OCI-LY1 (cell line): ENCODE measurements around the gene RAPGEF6.

ENCODE experiments used
- H2AFZ ChIP-seq: fragments of 200-600 bp; sonication (generic), shearing (Covaris generic); 2 replicates; pipeline ENCODE4 v1.6.0; 2014; ENCODE audit warnings: antibody characterized with exemption, mild to moderate bottlenecking, low read length
- H3F3A ChIP-seq: fragments of 200-600 bp; sonication (generic), shearing (Covaris generic); 2 replicates; pipeline ENCODE4 v1.6.0; 2014; ENCODE audit warnings: mild to moderate bottlenecking, antibody characterized with exemption, low read length, moderate library complexity; ENCODE audit not compliant: insufficient read depth
- H3K27ac ChIP-seq: fragments of 200-600 bp; sonication (generic); 2 replicates; pipeline ENCODE4 v1.5.1; 2014; ENCODE audit warnings: low read length, mixed run types, mild to moderate bottlenecking, low read depth; ENCODE audit not compliant: poor library complexity, severe bottlenecking
- H3K27me3 ChIP-seq: fragments of 200-600 bp; sonication (generic); 2 replicates; pipeline ENCODE4 v1.6.0; 2014; ENCODE audit warnings: antibody characterized with exemption, mild to moderate bottlenecking, low read length, moderate library complexity; ENCODE audit not compliant: insufficient read depth
- H3K36me3 ChIP-seq: fragments of 200-600 bp; sonication (generic); 2 replicates; pipeline ENCODE4 v1.6.1; 2014; ENCODE audit warnings: mild to moderate bottlenecking, antibody characterized with exemption, low read length, moderate library complexity, mixed read lengths; ENCODE audit not compliant: insufficient read depth
- H3K4me1 ChIP-seq: fragments of 200-600 bp; sonication (generic); 2 replicates; pipeline ENCODE4 v1.5.1; 2014; ENCODE audit warnings: mild to moderate bottlenecking, low read length, moderate library complexity; ENCODE audit not compliant: insufficient read depth, severe bottlenecking
- H3K4me2 ChIP-seq: fragments of 200-600 bp; sonication (generic), shearing (Covaris generic); 2 replicates; pipeline ENCODE4 v1.6.1; 2014; ENCODE audit warnings: low read length
- H3K4me3 ChIP-seq: fragments of 200-600 bp; sonication (generic); 2 replicates; pipeline ENCODE4 v1.5.1; 2014; ENCODE audit warnings: low read length, low read depth, mild to moderate bottlenecking, mixed read lengths; ENCODE audit not compliant: poor library complexity, severe bottlenecking
- H3K79me2 ChIP-seq: fragments of 200-600 bp; shearing (Covaris generic); 2 replicates; pipeline ENCODE4 v1.6.1; 2016; ENCODE audit warnings: mixed run types, low read length, mixed read lengths; ENCODE audit not compliant: insufficient read depth
- H3K9ac ChIP-seq: fragments of 200-600 bp; sonication (generic), shearing (Covaris generic); 2 replicates; pipeline ENCODE4 v1.6.1; 2014; ENCODE audit warnings: mild to moderate bottlenecking, low read length, mixed read lengths
- H3K9me2 ChIP-seq: fragments of 200-600 bp; sonication (generic), shearing (Covaris generic); 2 replicates; pipeline ENCODE4 v1.6.1; 2014; ENCODE audit warnings: low read depth, mild to moderate bottlenecking, low read length, mixed read lengths
- H3K9me3 ChIP-seq: fragments of 200-600 bp; shearing (Covaris generic); 2 replicates; pipeline ENCODE4 v1.6.1; 2014; ENCODE audit warnings: low read length, mixed read lengths
- H4K20me1 ChIP-seq: fragments of 200-600 bp; sonication (generic), shearing (Covaris generic); 2 replicates; pipeline ENCODE4 v1.6.0; 2016; ENCODE audit warnings: mild to moderate bottlenecking, low read length; ENCODE audit not compliant: insufficient read depth
- CTCF ChIP-seq: fragments of 200-600 bp; sonication (generic), shearing (Covaris generic); IDR thresholded peaks from 2 replicates; pipeline ENCODE4 v1.5.1; 2017; ENCODE audit warnings: mild to moderate bottlenecking, antibody characterized with exemption, low read length, moderate library complexity, mixed read lengths
- EZH2 ChIP-seq: fragments of 200-600 bp; sonication (generic), shearing (Covaris generic); IDR thresholded peaks from 2 replicates; pipeline ENCODE4 v1.8.0; 2017; ENCODE audit warnings: borderline replicate concordance, mixed run types, mild to moderate bottlenecking, antibody characterized with exemption, low read length, moderate library complexity, mixed read lengths

RAPGEF6 gene

GRCh38 chr5:131607418-131607817, 27.6 kb downstream of the RAPGEF6 start:
- Histone ChIP-seq H2AFZ (no peak overlapping the region), H3K4me1 (peaks cover 5% of the 10 kb centered on the region), H3K4me2 (no peak overlapping the region), H4K20me1 (0 out of 2 replicates have a peak, but pooled peaks cover 3% of the 10 kb centered on the region), H3F3A (no peaks in the 10 kb centered on the region), H3K79me2 (peaks cover 92% of the 10 kb centered on the region), H3K9ac (no peak overlapping the region), H3K27me3 (no peaks in the 10 kb centered on the region), H3K9me3 (no peaks in the 10 kb centered on the region), H3K27ac (no peak overlapping the region), H3K9me2 (no peaks in the 10 kb centered on the region), H3K4me3 (no peak overlapping the region), H3K36me3 (peaks cover 40% of the 10 kb centered on the region)
- TF ChIP-seq EZH2 (no peak), CTCF (no peak)

- Histone ChIP-seq H3F3A (no peaks in the 10 kb centered on the region), H3K79me2 (peaks cover 72% of the 10 kb centered on the region), H2AFZ (no peak overlapping the region), H4K20me1 (0 out of 2 replicates have a peak, but pooled peaks cover 3% of the 10 kb centered on the region), H3K4me2 (no peak overlapping the region), H3K27me3 (no peaks in the 10 kb centered on the region), H3K4me3 (no peak overlapping the region), H3K9me3 (no peaks in the 10 kb centered on the region), H3K36me3 (peaks cover 51% of the 10 kb centered on the region), H3K4me1 (peaks cover 5% of the 10 kb centered on the region), H3K27ac (no peak overlapping the region), H3K9ac (no peak overlapping the region), H3K9me2 (no peaks in the 10 kb centered on the region)
- TF ChIP-seq EZH2 (no peak), CTCF (no peak)
Measured at GRCh38 chr5:131605086-131605485, 29.9 kb downstream of the RAPGEF6 start.

GRCh38 chr5:131595088-131596033, 39.7 kb downstream of the RAPGEF6 start:
- TF ChIP-seq CTCF (no peak), EZH2 (no peak)
- Histone ChIP-seq H3K4me1 (no peaks in the 10 kb centered on the region), H3K9me2 (no peaks in the 10 kb centered on the region), H3K79me2 (peaks cover 34% of the 10 kb centered on the region), H4K20me1 (no peaks in the 10 kb centered on the region), H2AFZ (no peak overlapping the region), H3K4me2 (no peak overlapping the region), H3K27ac (no peak overlapping the region), H3F3A (no peaks in the 10 kb centered on the region), H3K9me3 (peaks cover 10% of the 10 kb centered on the region; the same call in 1 of the 2 replicates), H3K36me3 (peaks cover 60% of the 10 kb centered on the region), H3K27me3 (no peaks in the 10 kb centered on the region), H3K9ac (no peak overlapping the region), H3K4me3 (no peak overlapping the region)
